WI38 (cell line): ENCODE data around the gene BICDL1.

Experiments
- H3K4me3 ChIP-seq: 2 replicates; pipeline ENCODE4 v1.5.1; 2011; ENCODE audit warnings: low read depth, mild to moderate bottlenecking, control low read depth, low read length
- CTCF ChIP-seq: IDR thresholded peaks from 2 replicates; pipeline ENCODE4 v1.5.1; 2012; ENCODE audit warnings: low read depth, mild to moderate bottlenecking, control low read depth, low read length

The BICDL1 gene

DNA sequence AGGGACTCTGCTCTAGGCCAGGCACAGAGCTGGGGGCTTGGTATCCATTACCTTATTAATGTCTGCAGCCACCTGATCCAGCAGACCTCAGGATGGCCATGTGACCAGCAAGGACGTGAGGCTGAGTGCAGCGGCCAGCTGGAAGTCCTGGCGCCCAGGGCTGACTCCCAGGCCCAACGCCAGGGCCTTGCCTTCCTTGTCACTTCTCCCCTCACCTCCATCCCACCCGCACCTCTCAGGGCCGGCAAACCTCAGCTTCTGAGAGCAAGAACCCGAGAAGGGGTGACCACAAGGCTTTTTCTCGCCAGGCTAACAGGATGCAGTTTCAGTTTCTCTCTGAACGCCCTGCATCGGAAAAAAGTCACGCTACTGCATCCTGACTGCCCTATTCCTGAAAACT lies 112.1 kb downstream of the BICDL1 start:
- H3K4me3 ChIP-seq: no peak overlapping the region
- TF ChIP-seq CTCF: no peak

DNA sequence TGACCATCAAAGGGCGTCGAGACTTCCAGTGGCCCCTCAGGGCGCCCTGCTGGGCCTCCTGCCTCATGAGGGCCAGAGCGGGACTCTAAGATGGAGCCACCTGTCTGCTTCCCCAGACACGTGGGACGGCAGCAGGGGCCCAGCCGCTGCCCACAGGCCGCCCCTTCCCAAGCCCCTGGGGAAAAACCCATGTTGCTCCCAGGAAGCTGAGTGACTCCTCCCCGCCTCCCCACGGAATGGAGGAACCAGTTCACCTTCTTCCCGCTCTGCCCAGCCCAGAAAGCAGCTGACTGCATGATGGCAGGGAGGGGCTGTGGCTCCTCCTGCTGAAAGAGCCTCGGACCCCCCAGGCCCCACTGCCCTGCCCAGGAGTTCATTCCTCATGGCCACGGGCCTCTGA lies 112.6 kb downstream of the BICDL1 start:
- H3K4me3 ChIP-seq: no peak overlapping the region
- TF ChIP-seq CTCF: no peak

DNA sequence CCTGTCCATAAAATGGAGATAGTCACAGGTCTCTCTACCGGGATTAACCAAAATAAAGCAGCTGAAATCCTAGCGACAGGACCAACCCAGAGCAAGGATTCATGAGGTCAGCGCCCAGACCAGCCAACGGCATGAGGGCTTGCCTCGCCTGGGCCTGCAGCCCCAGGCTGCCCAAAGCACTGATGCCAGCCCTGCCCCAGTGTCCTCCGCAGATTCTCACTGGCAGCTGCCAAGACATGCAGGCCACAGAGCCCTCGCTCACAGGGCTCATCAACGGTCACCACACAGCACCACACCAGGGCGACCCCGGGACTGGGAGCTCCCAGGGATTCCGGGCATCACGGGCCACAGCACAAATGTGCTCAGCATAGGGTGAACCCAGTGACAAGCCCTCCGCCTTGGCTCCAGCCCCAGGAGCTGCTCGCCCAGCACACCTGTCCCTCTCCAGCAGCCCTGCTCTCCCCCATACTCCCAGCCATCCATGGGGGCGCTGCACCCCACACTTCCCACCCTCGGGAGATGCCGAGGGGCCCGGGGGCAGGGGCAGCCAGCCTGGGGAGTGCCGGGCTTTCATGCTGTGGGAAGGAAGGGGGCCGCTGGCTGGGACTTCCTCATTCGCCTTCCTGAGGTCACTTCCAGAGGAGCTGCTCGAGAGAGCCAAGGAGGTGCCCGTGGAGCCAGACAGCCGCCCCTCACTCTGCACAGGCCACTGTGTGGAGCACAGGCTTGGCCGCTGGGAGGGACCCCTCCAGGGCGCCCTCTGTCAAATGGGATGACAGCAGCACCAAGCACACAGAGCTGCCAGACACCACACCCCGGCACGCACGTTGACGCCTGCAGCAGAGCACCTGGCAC lies 113.4 kb downstream of the BICDL1 start:
- no peak overlapping the region for H3K4me3 ChIP-seq
- TF ChIP-seq CTCF: no peak

GRCh38 chr12:120103044-120103338 lies 114.0 kb downstream of the BICDL1 start:
- H3K4me3 ChIP-seq: no peak overlapping the region
- no peak for TF ChIP-seq CTCF

DNA sequence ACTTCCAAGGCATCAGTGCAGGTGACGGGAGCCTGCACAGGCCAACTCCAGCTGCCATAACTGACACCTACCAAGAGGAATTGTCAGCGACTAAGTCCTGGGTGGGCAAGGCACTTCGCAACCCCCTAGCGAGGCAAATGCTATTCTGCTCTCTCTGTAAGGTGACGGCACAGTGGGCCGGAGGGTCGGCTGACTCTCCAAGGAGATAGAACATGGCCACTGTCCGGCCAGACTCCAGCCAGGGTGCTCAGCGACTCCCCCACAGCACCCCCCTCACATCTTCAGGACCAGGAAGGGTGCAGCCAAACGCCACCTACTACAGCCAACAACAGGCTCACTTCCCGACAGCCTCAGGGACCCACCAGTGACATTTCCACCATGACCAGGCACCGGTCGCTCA lies 114.3 kb downstream of the BICDL1 start:
- no peak overlapping the region for H3K4me3 ChIP-seq
- TF ChIP-seq CTCF: no peak

DNA sequence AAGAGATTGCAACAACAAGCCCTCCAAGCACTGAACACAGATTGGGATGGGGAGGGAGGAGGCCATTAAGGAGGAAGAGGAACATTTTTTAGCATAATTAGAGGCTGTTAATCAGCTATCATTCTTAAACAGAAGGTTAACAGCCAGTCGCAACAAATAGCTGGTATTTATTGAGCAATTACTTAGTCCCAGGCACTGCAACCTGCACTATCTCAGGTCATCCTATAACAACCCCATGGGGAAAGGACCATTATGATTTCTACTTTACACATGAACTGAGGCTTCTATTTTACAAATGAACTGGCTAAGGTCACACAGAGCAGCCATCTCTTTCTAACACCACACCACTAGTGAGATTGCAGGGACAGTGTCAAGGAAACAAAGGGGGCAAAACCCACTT lies 117.1 kb downstream of the BICDL1 start:
- TF ChIP-seq CTCF: no peak
- no peak overlapping the region for H3K4me3 ChIP-seq

DNA sequence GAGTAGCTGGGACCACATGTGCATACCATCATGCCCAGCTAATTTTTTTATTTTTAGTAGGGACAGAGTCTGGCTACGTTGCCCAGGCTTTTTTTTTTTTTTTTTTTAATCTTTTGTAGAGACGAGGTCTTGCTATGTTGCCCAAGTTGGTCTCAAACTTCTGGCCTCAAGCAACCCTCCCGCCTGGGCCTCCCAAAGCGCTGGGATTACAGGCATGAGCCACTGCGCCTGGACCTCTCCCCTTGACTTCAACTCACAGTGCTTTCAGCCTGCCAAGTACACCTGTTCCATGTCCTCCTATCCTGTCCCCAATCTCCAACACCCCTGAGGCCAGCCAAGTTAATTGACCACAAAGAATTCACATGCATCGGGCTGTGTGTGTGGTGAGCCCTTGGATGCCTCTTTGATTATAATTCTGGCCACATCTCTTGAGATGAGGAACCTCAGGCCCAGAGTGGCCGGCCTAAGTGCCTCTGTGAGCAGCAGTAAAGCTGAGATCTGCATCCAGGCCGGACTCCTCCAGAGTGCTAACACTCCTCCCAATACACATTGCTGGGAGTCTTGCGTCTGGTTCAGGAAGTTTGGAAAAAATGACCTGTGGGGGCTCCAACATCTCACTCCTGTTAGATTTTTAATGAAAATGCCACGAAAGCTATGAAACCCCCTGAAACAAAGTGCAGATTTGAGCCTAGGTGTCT lies 120.7 kb downstream of the BICDL1 start:
- TF ChIP-seq CTCF: no peak

More for the DNA sequence above, 120.7 kb downstream of the BICDL1 start:
- H3K4me3 ChIP-seq: no peak overlapping the region
